GM19240 (cell line): ENCODE measurements around the gene RAP1GDS1.
"Not testable (repeated sequence)": the region's sequence is repeated elsewhere in the genome, so short reads cannot be mapped to it uniquely, and the experiment has no call there.

ENCODE experiments used
- DNase-seq: peaks from one replicate; pipeline ENCODE4 v3.0.0; 2011; ENCODE audit warnings: low spot score; ENCODE audit not compliant: insufficient read length

RAP1GDS1 gene

DNA sequence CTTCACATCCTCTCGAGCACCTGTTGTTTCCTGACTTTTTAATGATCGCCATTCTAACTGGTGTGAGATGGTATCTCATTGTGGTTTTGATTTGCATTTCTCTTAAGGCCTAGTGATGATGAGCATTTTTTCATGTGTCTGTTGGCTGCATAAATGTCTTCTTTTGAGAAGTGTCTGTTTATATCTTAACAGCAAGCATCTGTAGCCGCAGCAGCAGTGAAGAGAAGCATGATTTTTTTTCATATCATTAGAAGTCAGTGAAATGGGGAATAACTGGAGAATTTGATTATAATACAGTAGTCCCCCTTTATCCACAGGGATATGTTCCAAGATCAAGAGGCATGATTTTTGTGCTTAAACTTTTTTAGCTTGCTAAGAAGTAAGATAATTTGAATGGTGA is 27.5 kb downstream of the RAP1GDS1 start:
- not testable (repeated sequence) for DNase-seq

GRCh38 chr4:98289375-98289774 is 28.2 kb downstream of the RAP1GDS1 start:
- DNase-seq: no peak

GRCh38 chr4:98290511-98290910 is 29.3 kb downstream of the RAP1GDS1 start:
- DNase-seq: no peak

GRCh38 chr4:98293104-98293887 is 32.1 kb downstream of the RAP1GDS1 start:
- no peak for DNase-seq

- no peak for DNase-seq
Observed at GRCh38 chr4:98298022-98298421, 36.8 kb downstream of the RAP1GDS1 start.

DNA sequence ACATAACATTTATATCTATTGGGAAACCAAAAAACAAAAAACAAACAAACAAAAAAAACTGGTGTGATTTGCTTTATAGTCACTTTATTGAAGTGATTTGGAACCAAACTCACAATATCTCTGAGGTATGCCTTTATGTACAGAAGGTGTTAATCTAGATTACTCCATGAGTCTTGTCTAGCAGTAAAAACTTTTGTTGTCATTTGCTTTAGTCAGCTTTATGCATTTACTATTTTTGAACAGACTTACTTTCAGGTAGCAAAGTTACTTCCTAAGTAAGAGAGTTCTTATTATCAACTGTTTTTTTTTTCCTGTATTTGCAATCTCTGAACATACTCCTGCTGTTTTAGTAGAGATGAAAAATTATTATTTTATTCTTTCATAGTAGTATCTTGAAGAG is 39.5 kb downstream of the RAP1GDS1 start:
- DNase-seq: no peak

GRCh38 chr4:98305576-98305975 is 44.4 kb downstream of the RAP1GDS1 start:
- DNase-seq: no peak

- DNase-seq: no peak
Observed at GRCh38 chr4:98310867-98311266, 49.7 kb downstream of the RAP1GDS1 start.

DNA sequence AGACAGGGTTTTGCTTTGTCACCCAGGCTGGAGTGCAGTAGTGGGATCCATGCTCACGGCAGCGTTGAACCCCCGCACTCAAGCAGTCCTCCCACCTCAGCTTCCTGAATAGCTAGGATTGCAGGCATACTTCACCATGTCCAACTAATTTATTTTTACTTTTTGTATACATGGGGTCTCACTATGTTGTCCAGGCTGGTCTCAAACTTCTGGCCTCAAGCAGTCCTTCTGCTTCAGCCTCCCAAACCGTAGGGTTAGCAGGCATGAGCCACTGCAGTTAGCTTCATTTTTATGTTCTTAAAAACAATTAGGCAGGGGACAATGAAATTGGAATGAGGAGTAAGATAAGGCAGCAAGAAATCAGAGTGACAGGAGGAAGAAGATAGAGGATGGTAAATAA is 50.5 kb downstream of the RAP1GDS1 start:
- DNase-seq: no peak

DNA sequence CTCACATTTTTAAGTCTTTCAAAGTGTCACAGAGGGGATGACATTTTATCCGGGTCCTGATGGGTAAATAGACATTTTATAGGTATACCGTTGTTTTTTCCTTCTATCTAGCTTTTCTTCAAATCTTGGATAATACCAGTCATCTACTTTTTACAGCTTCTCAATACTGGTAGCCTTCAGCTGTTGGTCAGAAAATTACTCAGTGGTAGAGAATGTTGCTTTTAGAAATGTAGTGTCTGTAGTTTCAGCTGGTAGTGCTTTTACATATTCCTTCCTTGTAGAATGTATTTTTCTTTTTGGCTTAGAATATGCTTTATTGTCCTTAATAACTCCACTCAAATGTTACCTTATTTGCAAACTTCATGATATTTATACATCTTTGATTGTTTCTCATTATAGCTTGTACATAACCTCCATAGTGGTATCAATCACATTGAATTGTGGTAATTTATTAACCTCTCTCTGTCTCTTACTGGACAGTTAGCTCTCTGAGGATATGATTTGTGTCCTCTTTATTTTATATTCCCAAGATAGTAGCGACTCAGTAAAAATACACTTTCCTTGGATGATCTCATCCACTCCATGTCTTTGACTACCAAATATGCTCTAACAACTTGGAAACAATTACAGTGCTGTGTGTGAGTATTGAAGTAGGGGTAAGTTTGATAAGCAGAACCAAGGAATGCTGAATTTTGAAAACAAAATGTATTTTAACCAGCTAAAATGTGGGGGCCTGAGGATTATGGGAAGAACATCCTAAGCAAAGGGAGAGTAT is 53.8 kb downstream of the RAP1GDS1 start:
- no peak for DNase-seq

GRCh38 chr4:98318521-98318920 is 57.3 kb downstream of the RAP1GDS1 start:
- DNase-seq: no peak

GRCh38 chr4:98319021-98319420 is 57.8 kb downstream of the RAP1GDS1 start:
- DNase-seq: no peak

- no peak for DNase-seq
Observed at GRCh38 chr4:98326168-98326567, 65.0 kb downstream of the RAP1GDS1 start.

GRCh38 chr4:98327694-98328093 is 66.5 kb downstream of the RAP1GDS1 start:
- no peak for DNase-seq

GRCh38 chr4:98329879-98330640 is 68.9 kb downstream of the RAP1GDS1 start:
- not testable (repeated sequence) for DNase-seq

- no peak for DNase-seq
Observed at GRCh38 chr4:98332017-98332416, 70.8 kb downstream of the RAP1GDS1 start.

DNA sequence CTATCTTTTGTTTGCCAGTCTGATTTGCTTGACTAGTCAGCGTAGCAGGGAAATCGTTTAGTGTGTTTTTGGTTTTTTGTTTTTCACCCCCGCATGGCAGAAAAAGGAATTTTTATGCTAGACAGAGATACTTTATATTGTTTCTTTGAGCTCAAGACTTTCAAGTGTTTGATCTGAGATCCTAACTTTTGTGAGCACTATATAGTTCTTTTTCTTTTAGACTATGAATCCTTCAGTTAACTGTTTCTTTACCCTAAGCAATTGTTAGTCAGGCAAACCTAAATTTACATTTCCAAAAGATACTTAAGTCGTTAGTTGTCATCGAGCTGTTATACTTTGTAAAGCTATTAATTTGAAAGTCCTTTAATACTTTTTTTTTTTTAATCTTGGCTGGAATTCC is 73.3 kb downstream of the RAP1GDS1 start:
- no peak for DNase-seq

- DNase-seq: no peak
Observed at GRCh38 chr4:98338761-98339438, 77.7 kb downstream of the RAP1GDS1 start.

DNA sequence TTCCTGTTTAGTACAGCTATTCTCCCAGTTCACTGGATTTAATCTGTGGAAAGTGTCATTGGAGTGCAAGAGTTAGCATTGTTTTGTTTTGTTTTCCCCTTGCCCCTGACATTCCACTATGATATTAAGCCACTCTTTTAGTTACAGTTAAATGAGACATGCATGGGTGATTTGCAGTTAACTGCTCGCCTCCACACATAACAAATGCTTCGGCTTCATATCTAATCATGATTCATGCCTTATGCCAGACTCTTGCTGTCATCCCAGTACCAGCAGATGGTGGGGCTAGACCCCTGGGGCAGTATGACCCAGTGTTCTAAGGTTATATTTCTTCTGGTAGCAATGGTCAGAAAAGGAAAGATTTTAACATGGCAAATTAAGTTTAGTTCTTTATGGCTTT is 80.1 kb downstream of the RAP1GDS1 start:
- no peak for DNase-seq

DNA sequence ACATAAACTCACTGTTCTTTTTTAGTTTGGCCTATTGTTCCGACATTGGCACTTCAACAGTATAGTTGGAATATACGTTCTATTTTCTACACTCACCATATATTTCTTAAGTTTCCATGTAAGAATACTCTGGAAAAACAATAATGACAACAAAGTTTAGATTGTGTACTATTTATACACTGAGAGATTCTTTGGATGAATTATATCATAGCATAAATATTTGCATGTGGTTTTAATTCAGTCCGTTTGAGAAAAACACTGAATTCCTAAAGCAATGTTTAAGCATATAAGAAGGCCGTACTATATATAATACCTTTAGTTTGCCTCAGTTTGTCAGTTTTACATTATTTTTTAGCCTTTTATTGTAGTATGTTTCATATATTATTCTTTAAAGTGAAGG is 82.4 kb downstream of the RAP1GDS1 start:
- no peak for DNase-seq

DNA sequence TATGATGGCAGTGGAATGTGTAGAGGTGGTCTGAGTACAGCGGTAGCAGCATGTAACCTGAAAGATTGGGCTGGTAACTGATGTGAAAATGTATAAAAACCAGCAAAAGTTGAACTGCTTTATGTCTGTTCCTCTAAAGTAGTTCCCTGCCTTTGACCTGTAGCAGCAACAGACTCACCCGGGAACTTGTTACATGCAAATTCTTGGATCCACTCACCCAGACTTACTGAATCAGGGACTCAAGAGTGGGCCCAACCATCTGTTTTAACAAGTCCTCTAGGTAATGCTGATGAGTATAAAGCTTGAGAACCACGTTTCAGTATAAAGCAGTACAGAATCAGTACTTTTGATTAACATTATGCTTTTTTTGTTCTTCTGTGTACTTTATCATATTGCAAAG is 84.7 kb downstream of the RAP1GDS1 start:
- DNase-seq: no peak
